Activated CD4-positive, alpha-beta T cell treated with anti-CD3 and anti-CD28 coated beads for 4 hours (primary cell): ENCODE data around the gene AQP2.

ENCODE experiments used
- DNase-seq, 2 donors: peaks; one replicate each; pipeline ENCODE4 v3.0.0-alpha.2; 2020

Gene AQP2

GRCh38 chr12:50003595-50003994, 53.1 kb downstream of the AQP2 start:
- no peak for DNase-seq

GRCh38 chr12:50004696-50005095, 54.2 kb downstream of the AQP2 start:
- no peak for DNase-seq

DNA sequence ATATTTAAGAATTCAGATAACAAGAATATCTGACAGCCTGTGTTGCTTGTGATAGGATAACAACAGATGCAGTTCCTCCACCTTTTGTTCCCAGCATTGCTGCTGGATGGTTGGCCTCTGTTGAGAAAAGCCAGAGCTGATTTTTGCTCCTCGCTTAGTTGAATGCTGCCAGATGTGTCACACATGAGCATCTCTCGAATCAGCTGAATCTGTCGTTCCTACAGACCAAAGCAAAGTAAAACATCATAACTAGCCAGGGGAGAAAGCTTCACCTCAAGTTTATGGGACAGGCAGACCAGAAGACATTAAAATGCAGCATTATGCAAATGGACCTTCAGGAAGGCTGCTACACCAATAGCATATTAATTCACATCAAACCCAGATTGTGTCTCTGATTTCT, 54.6 kb downstream of the AQP2 start:
- DNase-seq: no peak

DNA sequence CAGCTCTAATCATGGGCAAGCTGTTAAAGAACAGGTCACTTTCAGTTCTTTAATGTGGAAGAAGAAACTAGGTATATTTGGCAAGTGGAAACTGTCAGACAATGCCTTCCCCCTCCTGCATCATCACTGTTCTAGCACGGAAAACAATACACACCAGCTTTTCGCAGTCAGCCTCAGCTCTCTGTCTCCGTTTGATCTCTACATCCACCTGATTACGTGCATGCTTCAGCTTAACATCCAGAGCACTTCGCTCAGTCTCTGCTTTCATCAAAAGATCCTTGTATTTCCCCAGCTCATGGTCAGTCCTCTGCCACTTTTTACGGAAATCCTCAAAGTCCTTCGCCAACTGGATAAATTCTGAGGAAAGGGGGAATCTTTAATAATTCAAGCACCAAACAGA, 55.7 kb downstream of the AQP2 start:
- DNase-seq: no peak

DNA sequence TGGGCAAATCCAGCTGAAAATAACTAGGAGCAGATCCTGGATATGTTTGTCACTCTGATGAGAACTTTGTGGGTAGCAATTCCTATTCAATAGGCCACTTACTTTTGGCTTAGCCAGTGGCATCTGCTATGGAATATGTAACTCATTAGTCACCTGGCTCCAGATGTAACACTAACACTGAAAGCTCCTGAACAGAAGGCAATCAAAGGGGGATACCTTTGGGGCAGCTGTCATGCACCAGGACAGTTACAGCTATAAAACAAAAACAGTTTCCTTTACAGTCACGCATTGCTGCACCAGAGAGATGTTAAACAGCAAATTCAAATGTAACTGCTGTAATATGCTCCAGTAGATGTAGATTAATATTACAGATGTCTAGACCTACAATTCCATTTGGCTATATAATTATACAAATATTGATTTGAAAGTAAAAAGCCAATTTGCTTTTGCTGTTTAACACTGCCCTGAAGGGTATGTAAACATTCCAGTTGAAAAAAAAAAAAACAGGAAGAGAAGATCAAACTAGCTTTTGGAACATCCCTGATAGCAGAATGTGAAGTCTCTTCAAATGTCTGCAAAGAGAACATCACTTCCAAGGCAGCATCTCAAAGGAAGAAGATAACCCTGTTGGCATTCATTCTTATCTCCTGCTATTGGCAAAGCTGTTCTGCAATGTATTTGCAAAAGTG, 56.4 kb downstream of the AQP2 start:
- DNase-seq: no peak
